ENCODE measurements around the gene SETD2.

Gene SETD2

GRCh38 chr3:47018269-47018611 is 145.7 kb downstream of the SETD2 start:
- intact Hi-C loops (cut with DNase I) = no loop called here

GRCh38 chr3:47017504-47018268 is 146.2 kb downstream of the SETD2 start:
- peak in 1 of 42 donors; percentile 32 for DNase-seq
- intact Hi-C loops (cut with DNase I) = no loop called here

More at GRCh38 chr3:47018269-47018611, 145.7 kb downstream of the SETD2 start:
- DNase-seq = no peak

GRCh38 chr3:47016934-47017435 is 146.9 kb downstream of the SETD2 start:
- DNase-seq = peak in 1 of 42 donors; percentile 13
- intact Hi-C loops (cut with DNase I) = no loop called here

GRCh38 chr3:47016086-47016933 is 147.6 kb downstream of the SETD2 start:
- intact Hi-C loops (cut with DNase I) = no loop called here
- DNase-seq = peak in 1 of 42 donors; percentile 23

GRCh38 chr3:47015151-47015550 is 148.8 kb downstream of the SETD2 start:
- no peak for DNase-seq
- intact Hi-C loops (cut with DNase I) = no loop called here

- intact Hi-C loops (cut with DNase I) = no loop called here
- DNase-seq = no peak
Measured at GRCh38 chr3:47014036-47014435, 149.9 kb downstream of the SETD2 start.

- no peak for DNase-seq
- intact Hi-C loops (cut with DNase I) = no loop called here
Measured at GRCh38 chr3:47013231-47013630, 150.7 kb downstream of the SETD2 start.

- intact Hi-C loops (cut with DNase I) = no loop called here
- DNase-seq = peak in 2 of 42 donors; percentile 7 to 32
Measured at GRCh38 chr3:47012342-47013230, 151.3 kb downstream of the SETD2 start.

- no peak for DNase-seq
- intact Hi-C loops (cut with DNase I) = no loop called here
Measured at GRCh38 chr3:47011371-47011770, 152.5 kb downstream of the SETD2 start.

GRCh38 chr3:47010910-47011309 is 153.0 kb downstream of the SETD2 start:
- intact Hi-C loops (cut with DNase I) = no loop called here
- DNase-seq = peak in 4 of 42 donors; percentile 10 to 32 (median 19)

GRCh38 chr3:47010111-47010712 is 153.7 kb downstream of the SETD2 start:
- intact Hi-C loops (cut with DNase I) = no loop called here
- DNase-seq = peak in 10 of 42 donors; percentile 13 to 49 (median 36)

- intact Hi-C loops (cut with DNase I) = loop anchor here (10.0 kb wide), 1 partner anchor 155 kb away; the partner anchor contains the start of gene SETD2
- peak; percentile 77 to 97 (median 92) for DNase-seq
Measured at GRCh38 chr3:47009225-47010110, 154.4 kb downstream of the SETD2 start.

GRCh38 chr3:47008851-47009224 is 155.1 kb downstream of the SETD2 start:
- intact Hi-C loops (cut with DNase I) = loop anchor here (10.0 kb wide), 1 partner anchor 156 kb away; the partner anchor contains the start of gene SETD2
- DNase-seq = peak in 2 of 42 donors; percentile 26 to 33

- intact Hi-C loops (cut with DNase I) = loop anchor here (10.0 kb wide), 1 partner anchor 156 kb away; the partner anchor contains the start of gene SETD2
- peak in 4 of 42 donors; percentile 9 to 32 (median 19) for DNase-seq
Measured at GRCh38 chr3:47008234-47008796, 155.6 kb downstream of the SETD2 start.

GRCh38 chr3:47007482-47008233 is 156.3 kb downstream of the SETD2 start:
- intact Hi-C loops (cut with DNase I) = loop anchor here (10.0 kb wide), 1 partner anchor 157 kb away; the partner anchor contains the start of gene SETD2
- peak in 7 of 42 donors; percentile 13 to 42 (median 27) for DNase-seq

- peak in 4 of 42 donors; percentile 10 to 27 (median 14) for DNase-seq
- intact Hi-C loops (cut with DNase I) = loop anchor here (10.0 kb wide), 1 partner anchor 158 kb away; the partner anchor contains the start of gene SETD2
Measured at GRCh38 chr3:47007001-47007400, 156.9 kb downstream of the SETD2 start.

All from head of caudate nucleus (tissue), 42 donors.